HTR-8/SVneo (cell line): ENCODE data around the gene MEPE.
A peak's percentile ranks its signal among the peaks of the same experiment; 100 is the strongest.
"Not testable (repeated sequence)": the region's sequence is repeated elsewhere in the genome, so short reads cannot be mapped to it uniquely, and the experiment has no call there.

ENCODE experiments used
- DNase-seq: peaks from one replicate; pipeline ENCODE4 v3.0.0; 2011; ENCODE audit warnings: low spot score, mixed read lengths; ENCODE audit not compliant: insufficient read length
- FAIRE-seq: peaks from 2 replicates; lab custom pipeline; 2011; peaks lifted over from hg19 to GRCh38; lab: Jason Lieb, UNC

The MEPE gene

GRCh38 chr4:87880106-87880505, 47.3 kb downstream of the MEPE start:
- FAIRE-seq (no peak), DNase-seq (no peak)

- DNase-seq (no peak), FAIRE-seq (no peak)
Measured at GRCh38 chr4:87881115-87881514, 48.3 kb downstream of the MEPE start.

GRCh38 chr4:87882321-87882720, 49.6 kb downstream of the MEPE start:
- FAIRE-seq (no peak), DNase-seq (no peak)

- FAIRE-seq (no peak), DNase-seq (no peak)
Measured at GRCh38 chr4:87882861-87883260, 50.1 kb downstream of the MEPE start.

GRCh38 chr4:87884976-87885549, 52.3 kb downstream of the MEPE start:
- FAIRE-seq = no peak
- no peak for DNase-seq

GRCh38 chr4:87886083-87886482, 53.3 kb downstream of the MEPE start:
- no peak for FAIRE-seq
- DNase-seq = no peak

- DNase-seq, FAIRE-seq: not testable (repeated sequence)
Measured at GRCh38 chr4:87890753-87891152, 58.0 kb downstream of the MEPE start.

GRCh38 chr4:87895964-87896621, 63.3 kb downstream of the MEPE start:
- FAIRE-seq (no peak), DNase-seq (peak; percentile 48)
